D721Med (cell line): ENCODE measurements around the gene STARD13.

Source experiments
- DNase-seq: peaks from one replicate; pipeline ENCODE4 v3.0.0; 2011; ENCODE audit warnings: low spot score; ENCODE audit not compliant: insufficient read length
- FAIRE-seq: peaks from 2 replicates; lab custom pipeline; 2011; peaks lifted over from hg19 to GRCh38; lab: Jason Lieb, UNC
- TF ChIP-seq, protein P1 (sequence below): IDR thresholded peaks from 2 replicates; pipeline ENCODE4 v1.5.1; 2012; ENCODE audit warnings: mild to moderate bottlenecking, control low read depth; ENCODE audit not compliant: insufficient read depth; ENCODE audit errors: missing control alignments

Gene STARD13

DNA sequence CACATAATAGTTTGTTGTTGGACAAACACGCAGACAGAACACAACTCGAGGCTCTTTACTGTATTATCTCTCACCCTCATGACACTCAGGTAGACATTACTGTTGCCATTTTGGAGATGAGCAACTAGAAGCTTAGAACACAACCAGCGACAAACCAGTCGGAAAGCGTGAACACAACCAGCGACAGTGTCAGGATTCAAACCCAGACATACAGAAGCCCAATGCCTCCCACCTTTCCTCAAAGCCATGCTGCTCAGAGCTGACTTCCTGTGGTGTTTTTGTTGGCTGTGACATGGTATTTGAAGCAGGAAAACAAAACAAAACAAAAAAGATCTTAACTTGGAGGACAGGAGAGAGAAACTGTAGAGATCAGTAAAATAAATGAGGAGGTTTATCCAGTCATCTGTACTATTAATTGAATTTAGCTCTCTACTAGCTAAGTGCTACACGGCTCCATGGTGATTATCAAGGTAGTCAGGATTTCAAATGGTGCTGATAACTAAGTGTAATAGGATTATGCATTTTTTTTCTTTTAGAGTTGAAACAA, 92.1 kb downstream of the STARD13 start:
- no peak for DNase-seq
- TF ChIP-seq, protein P1, sequence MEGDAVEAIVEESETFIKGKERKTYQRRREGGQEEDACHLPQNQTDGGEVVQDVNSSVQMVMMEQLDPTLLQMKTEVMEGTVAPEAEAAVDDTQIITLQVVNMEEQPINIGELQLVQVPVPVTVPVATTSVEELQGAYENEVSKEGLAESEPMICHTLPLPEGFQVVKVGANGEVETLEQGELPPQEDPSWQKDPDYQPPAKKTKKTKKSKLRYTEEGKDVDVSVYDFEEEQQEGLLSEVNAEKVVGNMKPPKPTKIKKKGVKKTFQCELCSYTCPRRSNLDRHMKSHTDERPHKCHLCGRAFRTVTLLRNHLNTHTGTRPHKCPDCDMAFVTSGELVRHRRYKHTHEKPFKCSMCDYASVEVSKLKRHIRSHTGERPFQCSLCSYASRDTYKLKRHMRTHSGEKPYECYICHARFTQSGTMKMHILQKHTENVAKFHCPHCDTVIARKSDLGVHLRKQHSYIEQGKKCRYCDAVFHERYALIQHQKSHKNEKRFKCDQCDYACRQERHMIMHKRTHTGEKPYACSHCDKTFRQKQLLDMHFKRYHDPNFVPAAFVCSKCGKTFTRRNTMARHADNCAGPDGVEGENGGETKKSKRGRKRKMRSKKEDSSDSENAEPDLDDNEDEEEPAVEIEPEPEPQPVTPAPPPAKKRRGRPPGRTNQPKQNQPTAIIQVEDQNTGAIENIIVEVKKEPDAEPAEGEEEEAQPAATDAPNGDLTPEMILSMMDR, result no peak
- peak; percentile 82 for FAIRE-seq

- no peak for FAIRE-seq
- no peak for DNase-seq
Observed at GRCh38 chr13:33191425-33192210, 93.9 kb downstream of the STARD13 start.

DNA sequence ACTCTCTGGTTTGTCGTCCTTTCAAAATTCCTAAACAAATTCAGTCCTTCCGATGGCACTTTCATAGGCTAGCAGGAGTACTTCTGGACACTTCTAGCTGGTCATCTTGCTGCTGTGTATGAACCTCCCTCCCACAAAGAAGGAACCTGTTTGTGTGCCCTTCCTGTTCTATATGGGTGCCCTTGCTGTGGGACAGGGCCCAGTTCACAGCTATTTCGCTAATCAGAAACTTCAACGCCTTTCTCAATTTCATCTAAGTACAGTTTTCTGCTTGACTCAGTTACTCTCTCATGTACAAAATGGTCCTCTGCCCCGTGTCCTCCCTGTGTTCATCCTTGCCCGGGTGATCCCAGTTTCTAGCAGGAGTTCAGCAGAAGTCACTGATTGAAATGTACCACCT, 96.1 kb downstream of the STARD13 start:
- TF ChIP-seq, protein P1, result no peak
- DNase-seq (no peak), FAIRE-seq (no peak)

More at GRCh38 chr13:33191425-33192210, 93.9 kb downstream of the STARD13 start:
- TF ChIP-seq, protein P1, result no peak

GRCh38 chr13:33188093-33188882, 97.3 kb downstream of the STARD13 start:
- FAIRE-seq (no peak), DNase-seq (no peak)
- TF ChIP-seq, protein P1, result no peak

DNA sequence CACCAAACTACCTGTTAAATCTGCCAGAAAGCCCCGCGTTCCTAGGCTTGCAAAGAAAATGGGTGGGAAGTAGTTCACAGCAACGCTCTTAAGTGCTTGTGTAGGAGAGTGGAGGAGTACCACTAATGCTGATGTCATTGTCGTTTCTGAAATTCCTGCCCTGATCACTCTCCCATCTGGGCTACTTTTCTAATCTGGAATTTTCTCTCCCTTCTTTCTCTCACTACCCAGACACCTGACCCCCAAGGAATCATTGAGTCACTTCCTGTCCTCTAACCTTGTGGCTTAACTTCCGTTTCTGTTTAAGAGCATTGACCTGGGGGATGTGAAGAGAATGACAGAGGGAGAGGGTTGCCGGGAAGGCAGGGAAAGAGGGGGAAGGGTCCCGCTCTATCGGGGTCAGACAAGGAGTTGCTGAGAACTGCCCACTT, 98.7 kb downstream of the STARD13 start:
- TF ChIP-seq, protein P1, result no peak
- FAIRE-seq (no peak), DNase-seq (no peak)

- FAIRE-seq (no peak), DNase-seq (no peak)
- TF ChIP-seq, protein P1, result no peak
Observed at GRCh38 chr13:33185853-33186252, 99.7 kb downstream of the STARD13 start.
